ENCODE measurements around the gene SFT2D1. TPM values are rescaled to one million over a fixed set of nuclear protein-coding genes. Genes with fewer than 3 reads are reported as not detected.

The SFT2D1 gene
- total RNA-seq, 1 experiment from 2014 or later: 40.2 TPM

DNA sequence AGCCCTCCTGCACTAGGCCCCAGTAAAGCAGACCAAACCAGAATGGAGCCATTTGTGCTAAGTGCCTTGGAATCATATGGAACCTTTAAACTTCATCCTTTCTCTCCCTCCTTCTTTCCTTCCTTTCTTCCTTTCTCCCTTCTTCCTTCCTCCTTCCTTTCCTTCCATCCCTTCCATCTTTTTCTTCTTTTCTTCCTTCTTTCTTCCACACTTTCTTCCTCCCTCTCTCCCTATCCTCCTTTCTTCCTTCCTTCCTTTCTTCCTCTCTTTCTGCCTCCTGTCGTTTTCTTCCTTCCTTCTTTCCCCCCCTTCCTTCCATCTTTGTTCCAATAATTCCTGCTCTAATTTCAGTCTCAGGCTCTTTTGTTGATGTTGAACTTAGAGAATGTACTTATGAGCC, 11.2 kb upstream of the SFT2D1 start:
- no peaks in the 10 kb centered on the region; the same call in 1 of the 2 replicates for H3K27me3 Mint-ChIP-seq (ENCODE audit: low read depth)
- Histone ChIP-seq H3K4me2 (ENCODE audit: insufficient read depth, insufficient read length, low read length) (no peak overlapping the region), H4K8ac (replicated peaks; ENCODE audit: insufficient read length, low read depth, low read length) (no peak overlapping the region), H2BK120ac (ENCODE audit: low read depth, low read length, poor library complexity, severe bottlenecking) (no peak overlapping the region), H3K4me1 (ENCODE audit: insufficient read depth, low read length) (no peaks in the 10 kb centered on the region; the same call in 1 of the 2 replicates), H2BK5ac (ENCODE audit: insufficient read length, low read length) (no peak overlapping the region), H3K18ac (ENCODE audit: insufficient read length, low read depth, low read length) (no peak overlapping the region), H3T11ph (ENCODE audit: low read length) (no peak overlapping the region), H4K91ac (ENCODE audit: insufficient read length, low read depth, low read length) (no peak overlapping the region), H2AFZ (ENCODE audit: low read length) (no peak overlapping the region), H3K27ac (ENCODE audit: insufficient read length, low read depth, low read length) (no peak overlapping the region), H4K5ac (ENCODE audit: insufficient read length, low read depth, low read length) (no peak overlapping the region), H4K20me1 (ENCODE audit: control insufficient read depth, insufficient read depth, insufficient read length) (no peaks in the 10 kb centered on the region), H3K79me2 (ENCODE audit: insufficient read depth, low read length) (no peaks in the 10 kb centered on the region), H2BK15ac (ENCODE audit: low read depth, low read length) (no peak overlapping the region), H3K9ac (ENCODE audit: extremely low read depth, insufficient read length, low read length) (no peak overlapping the region), H3K23me2 (ENCODE audit: insufficient read length, low read depth, low read length, poor library complexity, severe bottlenecking) (no peaks in the 10 kb centered on the region), H3K79me1 (ENCODE audit: insufficient read depth, low read depth, low read length, poor library complexity, severe bottlenecking) (no peaks in the 10 kb centered on the region), H2BK20ac (ENCODE audit: low read depth, low read length, poor library complexity, severe bottlenecking) (no peak overlapping the region), H2AK5ac (ENCODE audit: insufficient read length, low read length) (no peak overlapping the region), H3K27me3 (ENCODE audit: insufficient read depth, low read length) (no peaks in the 10 kb centered on the region), H3K4ac (ENCODE audit: low read depth, low read length) (no peak overlapping the region), H3K14ac (ENCODE audit: insufficient read depth, low read length) (no peak overlapping the region), H3K56ac (ENCODE audit: insufficient read length, low read depth, low read length) (no peak overlapping the region), H3K9me3 (ENCODE audit: control insufficient read depth, low read depth, low read length) (no peaks in the 10 kb centered on the region), H2BK12ac (ENCODE audit: insufficient read length, low read depth, low read length) (no peak overlapping the region), H3K23ac (ENCODE audit: insufficient read length, low read depth, low read length) (no peak overlapping the region)
- H3K4me3 Mint-ChIP-seq: peak overlapping the region in 1 of 2 experiments; percentile 39; a peak in 1 of 5 replicates
- peak overlapping the region in 1 of 3 experiments; percentile 12; a peak in 1 of 7 replicates for H3K27ac Mint-ChIP-seq
- TF ChIP-seq, protein P1, sequence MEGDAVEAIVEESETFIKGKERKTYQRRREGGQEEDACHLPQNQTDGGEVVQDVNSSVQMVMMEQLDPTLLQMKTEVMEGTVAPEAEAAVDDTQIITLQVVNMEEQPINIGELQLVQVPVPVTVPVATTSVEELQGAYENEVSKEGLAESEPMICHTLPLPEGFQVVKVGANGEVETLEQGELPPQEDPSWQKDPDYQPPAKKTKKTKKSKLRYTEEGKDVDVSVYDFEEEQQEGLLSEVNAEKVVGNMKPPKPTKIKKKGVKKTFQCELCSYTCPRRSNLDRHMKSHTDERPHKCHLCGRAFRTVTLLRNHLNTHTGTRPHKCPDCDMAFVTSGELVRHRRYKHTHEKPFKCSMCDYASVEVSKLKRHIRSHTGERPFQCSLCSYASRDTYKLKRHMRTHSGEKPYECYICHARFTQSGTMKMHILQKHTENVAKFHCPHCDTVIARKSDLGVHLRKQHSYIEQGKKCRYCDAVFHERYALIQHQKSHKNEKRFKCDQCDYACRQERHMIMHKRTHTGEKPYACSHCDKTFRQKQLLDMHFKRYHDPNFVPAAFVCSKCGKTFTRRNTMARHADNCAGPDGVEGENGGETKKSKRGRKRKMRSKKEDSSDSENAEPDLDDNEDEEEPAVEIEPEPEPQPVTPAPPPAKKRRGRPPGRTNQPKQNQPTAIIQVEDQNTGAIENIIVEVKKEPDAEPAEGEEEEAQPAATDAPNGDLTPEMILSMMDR (conservative IDR thresholded peaks at IDR 0.05): no peak
- peaks cover 7 to 8% of the 10 kb centered on the region in 2 experiments for H3K4me1 Mint-ChIP-seq
- no CpG with 5 or more reads among the region's 1 CpG for WGBS (ENCODE audit: extremely low coverage, insufficient read length, low lambda C conversion rate)
- DNase-seq: no peak
- peaks cover 0 to 1% (median 0%) of the 10 kb centered on the region in 3 experiments; a peak in 2 of 7 replicates for H3K36me3 Mint-ChIP-seq (ENCODE audit: insufficient read depth in 1 of 3, low read depth in 3 of 3)
- peaks cover 8 to 11% of the 10 kb centered on the region in 2 experiments; a peak in 4 of 5 replicates for H3K9me3 Mint-ChIP-seq
